HG03039 (cell line): ENCODE results near the gene CUL9.
"Not testable (repeated sequence)": the region's sequence is repeated elsewhere in the genome, so short reads cannot be mapped to it uniquely, and the experiment has no call there.

Source experiments
- ATAC-seq: cut with Tn5 transposase; IDR thresholded peaks from one replicate; pipeline ENCODE4 v1.9.1; 2021; ENCODE audit warnings: mild to moderate bottlenecking, moderate library complexity; ENCODE audit not compliant: unreplicated experiment

Gene CUL9

DNA sequence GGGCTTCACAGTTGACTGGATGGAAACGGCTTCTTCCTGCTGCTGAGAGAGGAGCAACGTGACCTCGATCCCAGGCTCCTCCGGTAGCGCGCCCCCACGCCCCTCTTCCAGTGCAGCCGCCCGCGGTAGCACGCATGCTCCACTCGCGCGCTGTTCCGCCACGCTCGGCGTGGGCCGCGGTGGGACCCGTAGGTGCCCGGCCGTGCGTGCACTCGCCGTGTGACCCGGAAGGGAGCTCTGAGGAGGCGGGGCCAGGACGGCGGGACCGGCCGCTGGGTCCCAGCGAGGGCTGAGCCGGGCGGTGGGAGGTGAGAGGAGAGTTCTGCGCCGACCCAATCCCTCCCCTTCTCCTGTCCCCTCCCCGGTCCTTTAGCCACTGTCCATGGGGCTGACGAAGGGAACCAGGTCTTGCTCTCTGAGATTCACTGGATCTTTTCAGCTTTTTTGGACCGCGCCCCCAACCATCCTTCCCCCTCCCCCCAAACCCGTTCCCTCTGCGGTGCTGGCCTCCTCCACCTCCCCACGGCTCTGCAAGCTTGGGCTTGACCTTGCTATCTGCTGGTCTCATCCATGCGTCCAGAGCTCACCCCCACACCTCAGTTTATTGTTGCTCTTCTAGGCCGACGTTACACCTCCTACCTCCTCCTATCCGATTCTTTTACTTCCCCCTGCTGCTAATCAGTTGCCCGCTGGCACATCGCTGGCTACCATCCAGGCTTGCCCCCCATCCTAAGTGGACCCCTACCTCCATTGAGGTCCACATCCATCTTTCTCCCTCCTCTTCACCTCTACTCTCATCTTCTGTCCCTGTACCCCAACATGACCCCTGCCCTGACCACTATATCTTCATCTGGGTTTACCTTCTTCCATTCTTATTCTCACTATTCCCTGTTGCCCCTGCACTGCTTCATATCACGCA, at the start of gene CUL9:
CUL9 (plus strand) TSS at position 255 of the 919 bp plus-strand sequence. CDS start 2,115 bp downstream, outside the sequence.
- peak; percentile 80 for ATAC-seq

DNA sequence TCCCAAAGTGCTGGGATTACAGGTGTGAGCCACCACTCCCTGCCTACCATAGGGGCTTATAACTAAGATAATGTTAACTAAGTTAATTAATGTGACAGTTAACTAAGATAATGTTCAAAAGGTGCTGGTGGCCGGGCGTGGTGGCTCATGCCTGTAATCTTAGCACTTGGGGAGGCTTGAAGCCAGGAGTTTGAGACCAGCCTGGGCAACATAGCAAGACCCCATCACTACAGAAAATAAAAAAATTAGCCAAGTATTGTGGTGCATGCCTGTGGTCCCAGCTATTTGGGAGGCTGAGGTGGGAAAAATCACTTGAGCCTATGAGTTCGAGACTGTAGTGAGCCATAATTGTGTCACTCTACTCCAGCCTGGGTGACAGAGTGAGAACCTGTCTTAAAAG, 43.7 kb upstream of the CUL9 start:
- ATAC-seq = no peak

- not testable (repeated sequence) for ATAC-seq
These were observed 42.0 kb upstream of the CUL9 start for GRCh38 chr6:43139973-43140372.

GRCh38 chr6:43141644-43142043, 40.4 kb upstream of the CUL9 start:
- no peak for ATAC-seq

DNA sequence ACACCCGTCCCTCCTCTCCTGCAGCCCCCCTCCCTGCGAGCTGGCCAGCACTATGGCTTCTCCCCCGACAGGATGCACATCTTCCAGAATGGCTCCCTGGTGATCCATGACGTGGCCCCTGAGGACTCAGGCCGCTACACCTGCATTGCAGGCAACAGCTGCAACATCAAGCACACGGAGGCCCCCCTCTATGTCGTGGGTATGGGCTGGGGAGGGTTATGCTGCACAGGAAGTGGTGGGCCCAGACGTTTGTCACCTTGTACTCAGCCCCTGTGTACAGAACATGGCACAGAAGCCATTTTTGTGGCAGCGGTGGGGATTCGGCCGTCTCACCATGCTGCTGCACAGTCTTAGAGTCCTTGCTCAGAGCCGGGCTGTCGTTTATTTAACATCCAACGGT, 39.9 kb upstream of the CUL9 start:
- ATAC-seq = no peak

- ATAC-seq = no peak
These were observed 38.5 kb upstream of the CUL9 start for GRCh38 chr6:43143235-43144128.

- no peak for ATAC-seq
These were observed 37.1 kb upstream of the CUL9 start for GRCh38 chr6:43144879-43145278.

DNA sequence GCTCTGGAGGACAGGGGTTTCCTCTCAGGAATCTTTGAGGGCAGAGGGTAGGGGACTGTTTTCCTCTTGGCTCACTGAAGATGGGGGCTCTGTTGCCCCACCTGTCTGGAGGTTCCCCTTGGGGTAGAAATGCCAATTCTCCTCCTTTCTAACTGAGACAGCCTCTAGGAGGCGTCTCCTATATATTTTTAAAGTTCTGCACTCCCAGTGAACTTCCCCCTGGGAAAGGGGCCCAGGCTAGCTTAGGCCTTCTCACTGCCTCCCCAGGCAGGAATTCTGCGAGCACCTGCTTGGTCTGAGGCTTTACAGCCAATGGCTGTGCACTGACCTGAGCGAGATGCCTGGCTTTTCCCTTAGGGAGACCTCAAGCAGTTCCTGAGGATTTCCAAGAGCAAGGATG, 35.7 kb upstream of the CUL9 start:
- ATAC-seq = no peak

DNA sequence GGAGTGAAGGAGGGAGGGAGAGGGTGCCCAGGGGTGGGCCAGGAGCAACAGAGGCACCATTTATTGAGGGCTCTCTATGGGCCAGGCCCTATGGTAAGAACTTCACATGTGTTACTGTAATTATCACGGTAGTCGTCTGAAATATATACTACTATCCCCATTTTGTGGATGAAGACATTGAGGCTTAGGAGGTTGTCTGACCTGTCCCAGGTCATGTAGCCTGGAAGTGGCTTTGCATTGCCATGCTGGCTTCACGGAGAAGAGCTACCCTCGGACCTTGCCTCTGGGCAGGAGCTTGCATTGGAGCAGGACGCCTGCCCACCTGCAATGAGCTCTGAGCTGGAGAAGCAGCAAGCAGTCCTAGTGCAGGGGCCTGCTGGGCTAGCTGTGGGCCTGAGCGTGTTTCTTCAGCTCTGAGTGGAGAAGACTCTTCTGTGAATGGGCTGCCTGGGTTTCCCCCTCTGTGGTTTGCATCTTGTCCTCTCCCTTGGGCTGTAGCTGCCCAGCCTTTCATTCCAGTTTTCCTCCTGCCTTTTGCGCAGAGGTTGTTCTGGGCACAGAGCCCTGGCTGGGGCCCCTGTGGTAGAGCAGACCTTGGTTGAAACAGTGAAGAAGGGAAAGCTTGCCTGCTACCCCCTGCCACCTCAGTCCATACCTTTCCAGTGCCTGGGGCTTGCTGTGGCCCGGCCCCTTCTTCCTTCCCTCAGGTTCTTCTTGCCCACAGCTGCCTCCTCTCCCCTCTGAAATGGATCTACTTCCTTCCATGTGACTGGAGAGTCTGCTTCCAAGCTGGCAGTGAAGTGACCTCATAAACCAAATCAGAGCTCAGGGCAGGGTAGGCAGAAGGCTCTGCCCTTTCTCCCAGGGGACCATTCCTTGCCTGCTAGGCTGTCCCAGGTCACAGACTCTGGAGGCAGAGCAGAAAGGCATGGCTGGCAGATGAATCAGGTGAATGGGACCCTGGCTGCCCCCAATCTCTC, 35.0 kb upstream of the CUL9 start:
- ATAC-seq = no peak

DNA sequence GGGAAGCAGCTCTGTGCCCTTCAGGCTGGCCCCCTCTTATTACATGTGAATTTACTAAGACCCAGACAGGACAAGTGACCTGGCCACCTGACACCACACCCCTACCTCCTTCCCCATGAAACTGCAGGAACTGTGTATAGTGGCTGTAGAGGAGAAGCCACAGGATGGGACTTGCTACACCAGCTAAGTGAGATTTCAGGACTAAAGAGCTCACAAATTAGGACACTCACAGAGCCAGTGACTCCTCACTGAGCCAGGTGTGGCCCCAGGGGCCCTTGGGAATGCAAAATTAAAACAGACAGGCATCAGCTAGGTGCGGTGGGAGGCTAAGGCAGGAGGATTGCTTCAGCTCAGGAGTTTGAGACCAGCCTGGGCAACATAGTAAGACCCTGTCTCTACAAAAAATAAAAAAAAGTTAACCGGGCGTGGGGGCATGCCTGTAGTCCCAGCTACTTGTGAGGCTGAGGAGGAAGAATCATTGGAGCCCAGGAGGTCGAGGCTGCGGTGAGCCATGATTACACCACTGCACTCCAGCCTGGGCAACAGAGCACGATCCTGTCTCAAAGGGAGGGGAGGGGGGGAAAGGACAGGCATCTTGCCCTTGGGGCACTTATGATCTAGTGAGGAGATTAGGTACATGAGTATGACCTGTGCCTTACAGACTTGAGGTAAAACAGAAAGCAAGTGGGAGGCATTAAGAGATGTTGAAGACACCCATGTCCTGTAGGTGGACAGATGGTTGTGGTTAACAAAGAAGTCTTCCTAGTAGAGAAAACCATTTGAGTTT, 34.1 kb upstream of the CUL9 start:
- no peak for ATAC-seq

- ATAC-seq = no peak
These were observed 32.7 kb upstream of the CUL9 start for GRCh38 chr6:43149265-43149664.

- no peak for ATAC-seq
These were observed 31.8 kb upstream of the CUL9 start for GRCh38 chr6:43150051-43150751.

DNA sequence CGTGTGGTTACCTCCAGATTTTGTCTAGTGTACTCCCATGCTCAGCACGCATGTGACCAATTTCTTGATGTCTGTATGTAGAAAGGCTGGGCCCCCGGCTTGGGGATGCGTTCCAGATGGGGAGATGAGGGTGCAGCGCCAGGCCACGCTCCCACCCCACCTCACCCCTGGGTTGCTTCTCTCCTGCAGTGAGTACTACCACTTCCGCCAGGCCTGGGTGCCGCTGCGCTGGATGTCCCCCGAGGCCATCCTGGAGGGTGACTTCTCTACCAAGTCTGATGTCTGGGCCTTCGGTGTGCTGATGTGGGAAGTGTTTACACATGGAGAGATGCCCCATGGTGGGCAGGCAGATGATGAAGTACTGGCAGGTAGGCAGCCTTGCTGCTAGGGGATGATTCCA, 22.4 kb upstream of the CUL9 start:
- no peak for ATAC-seq

GRCh38 chr6:43163899-43164298, 18.1 kb upstream of the CUL9 start:
- no peak for ATAC-seq

GRCh38 chr6:43170417-43170930, 11.5 kb upstream of the CUL9 start:
- no peak for ATAC-seq

DNA sequence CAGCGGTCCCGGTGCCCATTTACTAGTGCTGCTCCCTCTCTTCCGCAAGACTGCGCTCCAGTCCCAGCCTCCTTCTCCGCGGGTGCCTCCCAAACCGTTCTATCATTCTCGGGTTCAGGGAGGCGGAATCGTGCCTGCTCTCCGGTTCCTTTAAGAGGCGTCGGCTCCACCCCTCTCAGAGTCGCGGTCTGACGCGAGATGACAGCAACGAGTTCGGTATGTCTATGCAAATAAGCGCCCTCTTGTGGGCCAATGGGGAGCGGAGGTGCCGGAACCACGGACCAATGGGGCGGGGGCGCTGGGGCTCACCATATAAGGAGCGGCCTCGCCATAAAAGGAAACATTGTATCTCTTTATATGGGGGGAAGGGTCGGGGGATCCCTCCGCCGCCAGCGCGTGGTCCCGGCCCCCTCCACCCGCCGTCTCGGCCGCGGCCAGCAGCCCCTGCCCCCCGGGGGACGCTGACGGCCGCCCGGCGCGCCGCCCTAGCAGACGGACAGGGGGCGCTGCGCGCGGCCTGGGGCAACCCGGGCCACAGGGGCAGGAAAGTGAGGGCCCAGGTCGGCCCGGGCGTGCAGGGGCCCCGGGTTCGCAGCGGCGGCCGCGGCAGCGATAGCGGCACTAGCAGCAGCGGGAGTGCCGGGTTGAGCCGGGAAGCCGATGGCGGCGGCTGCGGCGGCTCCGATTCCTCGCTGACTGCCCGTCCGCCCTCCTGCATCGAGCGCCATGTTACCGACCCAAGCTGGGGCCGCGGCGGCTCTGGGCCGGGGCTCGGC, 10.9 kb upstream of the CUL9 start, which contains the start of gene SRF:
SRF (plus strand) TSS at position 339 of the 776 bp plus-strand sequence; CDS start at position 727, 388 bp downstream.
- ATAC-seq = peak; percentile 62

DNA sequence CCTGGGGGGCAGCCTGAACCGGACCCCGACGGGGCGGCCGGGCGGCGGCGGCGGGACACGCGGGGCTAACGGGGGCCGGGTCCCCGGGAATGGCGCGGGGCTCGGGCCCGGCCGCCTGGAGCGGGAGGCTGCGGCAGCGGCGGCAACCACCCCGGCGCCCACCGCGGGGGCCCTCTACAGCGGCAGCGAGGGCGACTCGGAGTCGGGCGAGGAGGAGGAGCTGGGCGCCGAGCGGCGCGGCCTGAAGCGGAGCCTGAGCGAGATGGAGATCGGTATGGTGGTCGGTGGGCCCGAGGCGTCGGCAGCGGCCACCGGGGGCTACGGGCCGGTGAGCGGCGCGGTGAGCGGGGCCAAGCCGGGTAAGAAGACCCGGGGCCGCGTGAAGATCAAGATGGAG, 10.3 kb upstream of the CUL9 start:
- no peak for ATAC-seq
